ENCODE data around the gene ZFP36L2.

ZFP36L2 gene

GRCh38 chr2:43175876-43176275 lies 50.5 kb downstream of the ZFP36L2 start:
- no peak for DNase-seq (ENCODE audit: low read depth)
- no peak overlapping the region for H3K4me3 ChIP-seq (ENCODE audit: low read depth, low read length)

DNA sequence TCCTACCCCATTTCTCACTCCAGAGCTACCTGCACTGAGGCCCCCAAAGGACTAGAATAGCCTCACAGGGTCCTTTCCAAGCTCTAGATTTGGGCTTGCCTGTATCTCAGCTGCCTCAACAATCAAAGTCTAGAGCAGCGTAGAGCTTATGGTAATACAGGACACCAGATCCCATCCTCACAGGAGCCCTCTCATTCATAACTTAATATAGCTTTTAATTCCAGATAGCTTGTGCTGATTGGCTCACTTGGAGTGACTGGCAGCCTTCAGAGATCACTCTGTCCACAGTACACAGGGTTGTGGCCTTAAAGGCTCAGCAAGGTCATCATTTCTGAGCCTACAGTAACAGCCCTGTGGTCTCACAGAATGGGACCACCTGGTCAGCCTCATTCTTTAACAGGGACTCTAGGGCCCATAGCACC lies 51.4 kb downstream of the ZFP36L2 start:
- H3K4me3 ChIP-seq (ENCODE audit: low read depth, low read length), result no peak overlapping the region
- DNase-seq (ENCODE audit: low read depth), result no peak

GRCh38 chr2:43174368-43174916 lies 52.0 kb downstream of the ZFP36L2 start:
- DNase-seq (ENCODE audit: low read depth), result no peak
- H3K4me3 ChIP-seq (ENCODE audit: low read depth, low read length), result no peak overlapping the region

Measured in skeletal muscle cell (primary cell).